G401.6 (cell line): Measurements from ENCODE around the gene SBNO1.
A peak's percentile ranks its signal among the peaks of the same experiment; 100 is the strongest.
"Not testable (repeated sequence)": the region's sequence is repeated elsewhere in the genome, so short reads cannot be mapped to it uniquely, and the experiment has no call there.

Source experiments
- FAIRE-seq: peaks from 2 replicates; lab custom pipeline; 2012; peaks lifted over from hg19 to GRCh38; lab: Jason Lieb, UNC

SBNO1 gene

DNA sequence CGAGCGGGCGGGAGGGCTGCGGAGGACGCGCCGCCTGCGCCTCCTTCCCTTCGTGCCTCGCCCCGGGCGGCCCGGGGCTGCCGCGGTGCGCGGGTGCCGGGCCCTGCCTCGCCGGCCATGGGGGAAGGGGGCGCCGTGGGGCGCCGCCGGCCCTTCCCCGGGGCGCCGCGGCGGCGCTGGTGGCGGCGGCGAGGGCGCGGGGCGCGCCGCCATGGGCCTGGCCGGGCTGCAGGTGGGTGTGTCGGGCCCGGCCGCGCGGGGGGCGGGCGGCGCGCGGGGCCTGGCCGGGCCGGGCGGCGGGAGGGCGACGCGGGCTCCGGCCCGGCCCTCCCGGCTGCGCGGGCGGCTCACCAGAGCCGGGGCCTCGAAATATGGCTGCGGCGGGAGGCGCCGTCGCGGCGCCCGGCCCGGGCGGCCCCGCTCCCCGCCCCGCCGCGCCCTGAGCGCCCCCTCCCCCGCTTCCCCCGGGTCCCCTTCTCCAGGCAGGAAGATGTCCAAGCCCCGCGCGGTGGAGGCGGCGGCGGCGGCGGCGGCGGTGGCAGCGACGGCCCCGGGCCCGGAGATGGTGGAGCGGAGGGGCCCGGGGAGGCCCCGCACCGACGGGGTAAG is 24.4 kb upstream of the SBNO1 start:
- no peak for FAIRE-seq

DNA sequence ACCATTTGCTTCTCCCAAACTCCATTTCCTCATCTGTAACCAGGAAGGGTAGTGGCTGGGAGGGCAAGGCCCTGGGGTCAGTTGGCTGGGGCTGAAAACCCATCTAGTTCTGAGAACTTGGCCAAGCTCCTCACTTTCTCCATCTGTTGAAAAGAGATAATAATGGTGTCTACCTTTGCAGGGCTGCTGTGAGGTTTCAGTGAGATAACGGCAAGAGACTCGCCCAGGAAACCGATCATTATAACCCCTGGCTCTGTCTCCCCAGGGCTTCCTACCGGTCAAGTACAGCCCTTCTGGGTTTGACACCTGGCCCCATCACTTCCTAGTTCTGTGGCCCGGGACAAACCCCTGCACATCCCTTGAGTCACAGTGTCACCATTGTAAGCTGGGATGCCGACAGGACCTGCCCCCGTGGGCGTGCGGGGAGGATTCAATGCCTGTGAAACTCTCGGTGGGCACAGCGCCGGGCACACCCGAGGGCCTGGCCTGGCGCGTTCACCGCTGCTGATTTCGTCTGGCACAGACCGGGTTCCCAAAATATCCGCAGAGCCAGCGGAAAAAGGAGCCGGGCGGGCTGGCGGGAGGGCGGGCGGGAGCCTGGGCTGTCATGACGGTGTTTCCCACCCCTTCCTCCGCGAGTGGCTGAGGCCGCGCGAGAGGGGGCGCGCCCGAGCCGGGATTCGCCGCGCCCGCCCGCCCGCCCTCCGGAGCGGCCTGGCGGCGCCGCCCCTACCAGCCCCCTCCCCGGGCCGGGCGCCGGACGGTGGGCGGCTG is 23.7 kb upstream of the SBNO1 start:
- FAIRE-seq: no peak

DNA sequence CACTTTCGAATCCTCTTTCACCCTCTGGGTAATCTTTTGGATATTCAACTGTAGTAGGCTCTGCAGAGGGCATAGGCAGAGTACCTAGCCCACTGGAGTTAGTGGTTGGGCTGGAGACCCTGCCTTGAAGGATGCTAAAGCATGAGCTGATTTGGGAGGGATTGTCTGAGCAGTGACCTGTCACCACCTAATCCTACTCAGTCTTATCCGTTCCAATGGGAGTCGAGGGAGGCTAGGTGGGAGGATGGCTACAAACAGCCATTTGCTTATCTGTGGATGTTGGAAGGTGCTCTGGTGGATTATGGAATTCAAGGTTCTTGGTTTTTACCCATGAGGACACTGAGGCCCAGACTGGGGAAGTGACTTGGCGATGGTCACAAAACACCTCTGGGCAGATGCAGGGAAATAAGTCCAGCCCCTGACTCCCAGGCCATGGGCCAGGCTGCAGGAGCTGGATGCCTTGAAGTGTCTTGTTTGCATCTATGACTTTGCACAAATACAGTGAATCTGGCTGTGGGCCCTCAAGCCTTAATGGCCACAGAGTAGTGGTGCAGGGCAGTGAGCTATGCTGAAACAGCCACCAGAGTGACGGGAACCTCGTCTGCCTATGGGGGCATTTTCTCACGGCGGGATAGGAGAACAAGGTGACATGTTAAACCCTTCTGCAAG is 23.0 kb upstream of the SBNO1 start:
- no peak for FAIRE-seq

DNA sequence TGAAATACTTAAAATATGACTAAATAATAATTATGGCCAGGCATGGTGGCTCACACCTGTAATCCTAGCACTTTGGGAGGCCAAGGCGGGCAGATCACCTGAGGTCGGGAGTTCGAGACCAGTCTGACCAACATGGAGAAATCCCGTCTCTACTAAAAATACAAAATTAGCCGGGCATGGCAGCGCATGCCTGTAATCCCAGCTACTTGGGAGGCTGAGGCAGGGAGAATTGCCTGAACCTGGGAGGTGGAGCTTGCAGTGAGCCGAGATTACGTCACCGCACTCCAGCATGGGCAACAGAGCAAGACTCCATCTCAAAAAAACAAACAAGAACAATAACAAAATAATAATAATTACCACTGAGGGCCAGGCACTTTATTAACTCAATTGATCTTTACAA is 20.9 kb upstream of the SBNO1 start:
- not testable (repeated sequence) for FAIRE-seq

DNA sequence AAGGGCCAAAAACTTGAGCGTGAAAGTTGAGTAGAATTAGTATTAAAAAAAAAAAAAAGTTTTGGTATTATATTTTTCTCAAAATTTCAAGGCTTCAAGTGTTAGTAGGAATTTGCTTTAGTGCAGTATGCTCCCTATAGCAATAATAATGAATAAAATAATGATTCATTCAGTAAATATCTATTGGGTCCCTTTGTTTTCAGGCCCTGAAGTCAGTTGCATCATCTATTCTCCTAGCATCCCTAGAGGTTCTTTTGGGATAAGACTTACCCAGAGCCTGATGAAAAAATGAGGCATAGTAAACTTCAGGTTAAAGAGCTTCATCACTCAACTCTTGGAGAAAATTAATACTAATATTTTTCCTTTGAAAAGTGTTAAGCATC is 20.3 kb upstream of the SBNO1 start:
- no peak for FAIRE-seq

DNA sequence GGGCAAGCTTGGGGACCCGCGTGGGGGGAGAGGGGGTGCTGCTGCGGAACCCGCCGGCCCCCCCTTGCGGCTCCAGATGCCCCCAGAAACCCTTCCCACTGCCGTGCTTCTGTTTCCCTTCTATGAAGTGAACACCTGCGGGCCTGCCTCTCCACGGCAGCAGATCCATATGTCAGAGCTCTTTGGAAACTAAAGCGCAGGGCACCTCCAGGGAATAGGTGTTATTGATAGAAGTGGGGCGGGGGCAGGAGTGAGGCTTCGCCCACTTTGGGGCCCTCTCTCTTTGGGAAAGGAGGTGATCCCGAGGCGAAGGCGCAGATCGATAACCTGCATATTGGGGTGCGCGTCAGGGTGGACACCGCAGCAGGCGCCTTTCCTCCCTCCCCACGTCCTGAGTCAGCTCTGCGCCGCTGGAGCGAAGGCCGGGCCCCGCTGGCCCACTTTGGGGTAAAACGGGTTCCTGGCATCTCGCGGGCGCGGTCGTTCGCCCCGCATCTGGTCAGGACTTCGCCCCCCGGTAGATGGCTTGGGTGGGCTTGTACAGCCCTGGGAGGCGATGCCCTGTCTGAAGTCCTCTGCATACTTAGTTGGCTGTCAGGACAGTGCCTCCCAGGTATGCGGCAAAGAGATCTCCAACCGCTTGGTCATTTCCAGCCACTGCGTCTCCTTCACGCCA is 19.8 kb upstream of the SBNO1 start:
- no peak for FAIRE-seq

DNA sequence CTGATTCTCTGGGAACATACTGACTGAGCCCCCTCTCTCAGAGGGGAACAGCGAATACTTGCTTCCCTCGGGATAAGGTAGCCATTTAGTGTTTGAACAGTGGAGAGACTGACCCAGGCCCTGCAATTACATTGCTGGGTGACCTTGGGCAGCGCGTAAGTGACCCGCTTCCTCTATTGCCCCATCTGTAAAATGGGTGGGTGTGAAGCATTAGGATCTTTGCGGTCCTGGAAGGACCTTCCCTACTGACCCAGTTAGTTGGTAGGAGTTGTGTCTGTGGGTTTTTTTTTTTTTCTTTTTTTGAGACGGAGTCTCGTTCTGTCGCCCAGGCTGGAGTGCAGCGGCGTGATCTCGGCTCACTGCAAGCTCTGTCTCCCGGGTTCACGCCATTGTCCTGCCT is 18.0 kb upstream of the SBNO1 start:
- no peak for FAIRE-seq

DNA sequence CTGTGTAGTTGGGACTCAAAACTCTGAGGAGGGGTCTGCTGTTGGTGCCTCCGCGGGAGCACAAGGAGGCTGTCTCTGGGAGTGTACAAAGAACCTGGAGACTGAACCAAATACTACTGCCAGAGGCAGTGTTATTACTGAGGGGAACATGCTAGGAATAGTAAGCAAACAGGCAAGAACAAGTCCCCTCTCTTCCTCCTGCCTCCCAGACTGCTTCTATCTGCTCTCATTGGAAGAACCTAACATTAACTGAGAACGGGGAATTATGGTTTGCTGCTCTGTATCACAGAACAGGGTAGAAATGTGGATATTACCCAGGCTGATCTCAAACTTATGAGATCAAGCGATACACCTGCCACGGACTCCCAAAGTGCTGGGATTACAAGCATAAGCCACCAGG is 14.7 kb upstream of the SBNO1 start:
- no peak for FAIRE-seq

DNA sequence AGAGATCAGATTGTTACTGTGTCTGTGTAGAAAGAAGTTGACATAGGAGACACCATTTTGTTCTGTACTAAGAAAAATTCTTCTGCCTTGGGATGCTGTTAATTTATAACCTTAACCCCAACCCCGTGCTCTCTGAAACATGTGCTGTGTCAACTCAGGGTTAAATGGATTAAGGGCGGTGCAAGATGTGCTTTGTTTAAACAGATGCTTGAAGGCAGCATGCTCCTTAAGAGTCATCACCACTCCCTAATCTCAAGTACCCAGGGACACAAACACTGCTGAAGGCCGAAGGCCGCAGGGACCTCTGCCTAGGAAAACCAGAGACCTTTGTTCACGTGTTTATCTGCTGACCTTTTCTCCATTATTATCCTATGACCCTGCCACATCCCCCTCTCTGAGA is 7.8 kb upstream of the SBNO1 start:
- not testable (repeated sequence) for FAIRE-seq

DNA sequence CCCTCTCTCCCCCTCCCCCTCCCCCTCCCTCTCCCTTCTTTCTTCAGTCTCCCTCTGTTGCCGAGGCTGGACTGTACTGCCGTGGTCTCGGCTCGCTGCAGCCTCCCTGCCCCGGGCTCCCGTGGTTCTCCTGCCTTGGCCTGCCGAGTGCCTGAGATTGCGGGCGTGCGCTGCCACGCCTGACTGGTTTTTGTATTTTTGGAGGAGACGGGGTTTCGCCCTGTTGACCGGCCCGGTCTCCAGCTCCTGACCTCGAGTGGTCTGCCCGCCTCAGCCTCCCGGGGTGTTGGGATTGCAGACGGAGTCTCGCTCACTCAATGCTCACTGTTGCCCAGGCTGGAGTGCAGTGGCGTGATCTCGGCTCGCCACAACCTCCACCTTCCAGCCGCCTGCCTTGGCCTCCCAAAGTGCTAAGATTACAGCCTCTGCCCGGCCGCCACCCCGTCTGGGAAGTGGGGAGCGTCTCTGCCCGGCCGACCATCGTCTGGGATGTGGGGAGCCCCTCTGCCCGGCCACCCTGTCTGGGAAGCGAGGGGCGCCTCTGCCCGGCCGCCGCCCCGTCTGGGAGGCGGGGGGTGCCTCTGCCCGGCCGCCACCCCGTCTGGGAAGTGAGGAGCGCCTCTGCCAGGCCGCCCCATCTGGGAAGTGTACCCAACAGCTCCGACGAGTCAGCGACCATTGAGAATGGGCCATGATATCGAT is 7.2 kb upstream of the SBNO1 start:
- FAIRE-seq: not testable (repeated sequence)

DNA sequence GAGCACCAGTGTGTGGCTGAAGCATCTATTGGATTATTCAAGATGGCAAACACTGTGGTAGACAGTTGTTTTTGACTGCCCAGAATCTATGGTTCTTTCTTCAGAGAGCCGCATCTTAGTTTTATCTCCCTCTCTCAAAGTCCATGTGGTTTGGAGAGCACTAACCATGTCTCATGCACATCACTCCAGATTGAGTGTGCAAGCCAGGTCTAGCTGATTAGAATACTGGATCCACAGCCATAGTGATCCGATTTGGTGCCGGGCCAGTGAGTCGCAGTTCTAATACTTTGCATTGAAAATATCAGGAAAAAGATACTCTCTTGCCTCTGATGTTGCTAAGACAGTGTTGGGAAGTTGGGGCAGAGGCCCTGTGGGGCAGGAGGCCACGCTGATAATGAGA is 4.6 kb upstream of the SBNO1 start:
- no peak for FAIRE-seq

DNA sequence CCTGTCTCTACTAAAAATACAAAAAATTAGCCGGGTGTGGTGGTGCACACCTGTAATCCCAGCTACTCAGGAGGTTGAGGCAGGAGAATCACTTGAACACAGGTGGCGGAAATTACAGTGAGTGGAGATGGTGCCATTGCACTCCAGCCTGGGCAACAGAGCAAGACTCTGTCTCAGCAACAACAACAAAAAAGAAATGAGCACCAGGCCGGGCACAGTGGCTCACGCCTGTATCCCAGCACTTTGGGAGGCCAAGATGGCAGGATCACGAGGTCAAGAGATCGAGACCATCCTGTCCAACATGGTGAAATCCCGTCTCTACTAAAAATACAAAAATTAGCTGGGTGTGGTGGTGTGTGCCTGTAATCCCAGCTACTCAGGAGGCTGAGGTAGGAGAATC is 3.8 kb upstream of the SBNO1 start:
- not testable (repeated sequence) for FAIRE-seq

DNA sequence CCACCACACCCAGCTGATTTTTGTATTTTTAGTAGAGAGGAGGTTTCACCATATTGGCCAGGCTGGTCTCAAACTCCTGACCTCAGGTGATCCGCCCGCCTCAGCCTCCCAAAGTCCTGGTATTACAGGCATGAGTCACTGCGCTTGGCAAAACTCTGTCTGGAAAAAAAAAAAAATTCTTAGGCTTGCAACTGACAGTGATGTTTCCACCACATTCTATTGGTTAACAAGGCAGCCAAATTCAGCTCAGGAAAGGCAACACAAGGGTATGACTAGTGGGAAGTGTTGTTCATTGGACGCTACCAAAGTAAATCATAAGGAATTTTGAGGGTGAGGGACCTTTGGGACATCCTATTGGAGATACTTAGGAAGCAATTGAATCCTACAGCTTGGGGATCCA is 2.9 kb upstream of the SBNO1 start:
- no peak for FAIRE-seq

DNA sequence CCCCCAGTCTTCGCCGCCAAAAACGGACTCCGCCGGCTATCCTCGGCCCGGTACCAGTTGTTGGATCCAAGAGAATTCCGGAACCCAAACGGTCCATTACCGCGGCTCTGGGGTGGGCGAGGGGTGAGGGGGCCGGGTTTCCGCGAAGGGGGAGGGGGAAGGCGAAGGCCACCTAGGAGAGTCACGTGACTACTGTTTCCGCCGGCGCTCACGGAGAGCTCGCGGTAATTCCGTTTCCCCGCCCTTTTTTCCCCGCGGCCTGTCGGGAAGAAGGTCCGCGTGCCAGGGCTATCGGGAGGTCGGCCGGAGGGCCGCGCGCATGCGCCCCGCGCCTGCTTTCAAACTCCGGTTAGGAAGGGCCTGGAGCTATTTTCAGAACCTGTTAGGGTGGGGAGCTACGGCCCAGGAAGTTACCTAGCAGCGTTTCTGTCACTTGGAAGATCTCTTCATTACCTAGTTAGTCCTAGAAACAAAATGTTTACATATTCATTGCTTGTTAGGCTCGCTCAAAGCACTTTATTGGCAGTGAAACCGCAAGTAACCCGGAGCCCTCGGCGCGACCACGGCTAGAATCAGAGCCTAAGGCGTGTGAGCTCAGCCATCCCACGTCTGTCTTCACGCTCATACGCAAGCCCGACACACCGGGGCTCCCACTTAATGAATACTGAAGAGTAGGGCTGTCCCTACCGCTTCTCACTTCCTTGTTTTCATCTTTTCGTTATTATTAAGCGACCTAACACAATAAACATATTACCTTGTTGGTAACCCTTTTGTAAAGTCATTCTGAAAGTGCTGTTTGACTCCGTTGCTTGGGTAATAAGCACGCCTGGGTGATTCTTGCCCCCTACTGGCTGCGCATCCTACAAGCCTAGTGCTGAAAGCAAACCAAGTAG is 624 bp upstream of the SBNO1 start:
- FAIRE-seq: peak; percentile 84

DNA sequence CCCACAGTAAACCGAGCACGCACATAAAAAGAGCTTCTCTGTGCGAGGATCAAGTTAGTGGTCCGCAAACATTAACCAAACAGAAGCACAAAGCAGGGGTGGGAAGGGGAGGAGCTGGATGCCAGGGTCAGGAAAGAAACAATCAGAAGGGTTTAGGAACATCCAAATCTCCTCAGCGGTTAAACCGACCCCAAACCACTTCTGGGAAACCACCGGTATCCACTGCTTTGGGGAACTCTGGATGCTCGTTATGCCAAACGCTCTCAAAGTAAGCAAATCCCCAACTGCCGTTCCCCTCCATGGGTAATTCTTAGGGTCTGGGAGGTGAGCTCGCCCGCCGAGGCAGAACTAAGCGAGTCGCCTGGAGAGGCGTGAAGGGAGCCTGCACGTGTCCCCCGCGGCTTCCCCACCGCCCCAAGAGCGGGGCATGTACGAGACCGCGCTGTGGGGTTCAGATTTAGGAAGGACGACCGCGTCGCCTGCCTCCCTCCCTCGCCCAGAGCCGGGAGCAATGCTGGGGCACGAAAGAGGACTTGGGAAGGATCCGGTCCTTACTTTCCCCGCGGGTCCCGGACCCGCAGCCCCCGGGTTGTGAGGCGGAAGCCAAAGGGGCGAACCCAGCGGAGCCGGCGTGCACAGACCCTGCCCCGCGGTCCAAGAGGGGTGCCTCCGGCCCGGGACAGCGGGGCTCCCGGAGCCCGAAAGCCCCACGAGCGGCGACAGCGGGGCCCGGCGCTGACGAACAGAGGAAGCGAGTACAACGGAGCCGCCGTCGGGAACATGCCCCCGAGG is 711 bp downstream of the SBNO1 start:
- no peak for FAIRE-seq

DNA sequence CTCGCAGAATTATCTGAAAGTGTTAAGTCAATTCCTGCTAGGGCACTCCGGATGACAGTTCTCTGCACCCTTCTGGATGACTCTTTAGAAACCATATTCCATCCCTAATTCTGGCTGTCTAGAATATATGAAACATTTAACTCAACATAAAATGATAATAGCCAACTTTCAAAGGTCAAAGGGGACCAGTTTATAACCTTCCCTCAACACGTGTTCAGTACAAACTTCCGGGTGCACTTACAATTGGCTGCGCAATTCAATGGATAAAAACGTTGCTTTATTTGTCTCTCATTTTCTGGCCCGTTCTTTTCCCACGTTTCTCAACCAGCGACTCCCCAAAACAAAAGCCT is 1.3 kb downstream of the SBNO1 start:
- FAIRE-seq: no peak

DNA sequence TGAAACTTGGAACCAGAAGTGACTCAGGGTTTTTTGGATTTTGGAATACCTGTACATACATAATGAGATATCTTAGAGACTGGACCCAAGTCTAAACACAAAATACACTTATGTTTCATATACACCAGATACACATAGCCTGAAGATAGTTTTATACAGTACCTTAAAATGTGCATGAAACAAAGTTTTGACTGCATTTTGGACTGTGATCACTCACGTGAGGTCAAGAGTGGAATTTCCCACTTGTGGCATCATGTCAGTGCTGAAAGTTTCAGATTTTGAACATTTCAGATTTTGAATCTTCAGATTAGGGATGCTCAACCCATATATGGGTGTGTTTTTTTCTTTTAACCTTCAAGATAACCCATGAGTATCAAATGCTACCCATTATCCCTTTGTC is 6.6 kb downstream of the SBNO1 start:
- no peak for FAIRE-seq

DNA sequence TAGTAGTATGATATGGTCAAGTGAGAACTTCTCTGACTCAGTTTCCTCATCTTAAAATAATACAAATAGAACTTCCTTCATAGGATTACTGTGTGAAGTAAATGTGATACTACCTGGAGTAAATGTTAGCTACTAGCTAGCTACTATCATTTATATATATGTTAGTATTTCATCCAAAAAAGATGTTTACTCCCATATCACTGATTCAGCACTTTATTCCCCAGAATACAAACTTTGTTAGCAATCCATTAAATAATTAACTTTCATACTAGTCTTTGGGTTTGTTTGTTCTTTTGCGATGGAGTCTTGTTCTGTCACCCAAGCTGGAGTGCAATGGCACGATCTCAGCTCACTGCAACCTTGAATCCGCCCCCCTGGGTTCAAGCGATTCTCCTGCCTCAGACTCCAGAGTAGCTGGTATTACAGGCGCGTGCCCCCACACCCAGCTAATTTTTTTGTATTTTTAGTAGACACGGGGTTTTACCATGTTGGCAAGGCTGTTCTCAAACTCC is 8.4 kb downstream of the SBNO1 start:
- FAIRE-seq: no peak

DNA sequence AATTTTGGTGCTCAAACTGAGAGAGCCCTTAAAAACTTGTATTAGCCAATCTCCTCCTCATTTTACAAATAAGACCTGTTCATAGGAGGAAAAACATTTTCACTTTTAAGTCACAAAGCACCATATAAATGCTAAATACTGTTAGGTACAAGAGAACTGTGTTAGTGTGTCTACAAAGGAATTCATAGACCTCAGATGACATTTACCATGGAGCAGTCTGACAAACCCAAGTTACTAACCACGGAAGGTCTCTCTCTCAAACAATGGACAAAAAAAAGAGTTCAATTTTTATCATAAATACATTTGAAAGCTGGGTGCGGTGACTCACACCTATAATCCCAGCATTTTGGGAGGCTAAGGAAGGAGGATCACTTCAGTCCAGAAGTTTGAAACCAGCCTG is 10.0 kb downstream of the SBNO1 start:
- no peak for FAIRE-seq

DNA sequence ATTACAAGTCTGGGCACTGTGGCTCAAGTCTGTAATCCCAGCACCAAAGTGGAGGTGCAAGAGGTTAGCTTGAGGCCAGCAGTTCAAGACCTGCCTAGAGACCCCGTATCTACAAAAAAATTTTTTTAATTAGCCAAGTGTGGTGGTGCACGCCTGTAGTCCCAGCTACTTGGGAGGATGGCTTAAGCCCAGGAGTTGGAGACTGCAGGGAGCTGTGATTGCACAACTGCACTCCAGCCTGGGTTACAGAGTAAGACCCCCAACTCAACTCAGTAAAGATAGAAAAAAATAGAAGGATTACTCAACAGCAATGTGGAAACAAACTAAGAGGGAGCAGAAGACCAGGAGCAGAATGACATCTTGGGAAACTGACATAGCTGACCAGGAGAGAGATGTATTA is 13.3 kb downstream of the SBNO1 start:
- FAIRE-seq: no peak

DNA sequence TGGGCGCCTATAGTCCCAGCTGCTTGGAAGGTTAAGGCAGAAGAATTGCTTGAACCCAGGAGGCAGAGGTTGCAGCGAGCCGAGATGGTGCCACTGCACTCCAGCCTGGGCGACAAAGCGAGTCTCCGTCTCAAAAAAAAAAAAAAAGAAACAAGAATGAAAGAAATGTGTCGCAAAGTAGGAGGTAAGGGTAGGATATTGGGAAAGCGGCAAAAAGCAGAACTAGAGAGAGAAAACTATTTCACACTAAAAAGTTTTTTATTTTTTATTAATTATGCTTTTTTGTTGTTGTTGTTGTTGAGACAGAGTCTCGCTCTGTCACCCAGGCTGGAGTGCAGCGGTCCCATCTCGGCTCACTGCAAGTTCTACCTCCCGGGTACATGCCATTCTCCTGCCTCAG is 17.7 kb downstream of the SBNO1 start:
- FAIRE-seq: no peak
